ENCODE results near the gene GBE1. TPM values are rescaled to one million over a fixed set of nuclear protein-coding genes. Genes with fewer than 3 reads are reported as not detected.

The GBE1 gene
- total RNA-seq, 1 donor from 2014 or later: 34.4 TPM

- H3K27me3 ChIP-seq: no peaks in the 10 kb centered on the region
- Mint-ChIP-seq H3K27ac (no peak overlapping the region), H3K4me3 (no peak overlapping the region), H3K27me3 (ENCODE audit: insufficient read depth, low read depth) (no peaks in the 10 kb centered on the region), H3K36me3 (no peaks in the 10 kb centered on the region), H3K4me1 (peaks cover 3% of the 10 kb centered on the region), H3K9me3 (no peaks in the 10 kb centered on the region)
- H3K4me2 ChIP-seq: no peak overlapping the region
- H2AFZ ChIP-seq (replicated peaks): no peak overlapping the region
- H3F3A ChIP-seq (ENCODE audit: low read depth): no peaks in the 10 kb centered on the region
- DNase-seq (ENCODE audit: low spot score): no peak
- H3K4me3 ChIP-seq: no peak overlapping the region
- H3K79me2 ChIP-seq (ENCODE audit: low read depth): no peaks in the 10 kb centered on the region
- H3K4me1 ChIP-seq: no peaks in the 10 kb centered on the region
- no peaks in the 10 kb centered on the region for H3K9me3 ChIP-seq (ENCODE audit: low read depth)
- H3K27ac ChIP-seq: no peak overlapping the region
- no peaks in the 10 kb centered on the region for H3K36me3 ChIP-seq
- no peak overlapping the region for H3K9ac ChIP-seq
- H4K20me1 ChIP-seq (ENCODE audit: low read depth): no peaks in the 10 kb centered on the region
- TF ChIP-seq EZH2phosphoT487 (IDR thresholded peaks at IDR 0.05) (no peak), CTCF (IDR thresholded peaks at IDR 0.05) (no peak), EZH2 (IDR thresholded peaks at IDR 0.05) (no peak)
Observed at GRCh38 chr3:81694662-81695061, 66.8 kb downstream of the GBE1 start.

- no peaks in the 10 kb centered on the region for H3F3A ChIP-seq (ENCODE audit: low read depth)
- no peak overlapping the region for H3K27ac ChIP-seq
- Mint-ChIP-seq H3K27ac (no peak overlapping the region), H3K36me3 (no peaks in the 10 kb centered on the region), H3K4me1 (no peaks in the 10 kb centered on the region), H3K9me3 (no peaks in the 10 kb centered on the region), H3K4me3 (no peak overlapping the region), H3K27me3 (ENCODE audit: insufficient read depth, low read depth) (no peaks in the 10 kb centered on the region)
- no peaks in the 10 kb centered on the region for H3K9me3 ChIP-seq (ENCODE audit: low read depth)
- H3K27me3 ChIP-seq: no peaks in the 10 kb centered on the region
- no peak overlapping the region for H3K4me2 ChIP-seq
- no peaks in the 10 kb centered on the region for H4K20me1 ChIP-seq (ENCODE audit: low read depth)
- H3K9ac ChIP-seq: no peak overlapping the region
- H3K4me3 ChIP-seq: no peak overlapping the region
- DNase-seq (ENCODE audit: low spot score): no peak
- H2AFZ ChIP-seq (replicated peaks): no peak overlapping the region
- no peaks in the 10 kb centered on the region for H3K4me1 ChIP-seq
- no peaks in the 10 kb centered on the region for H3K36me3 ChIP-seq
- H3K79me2 ChIP-seq (ENCODE audit: low read depth): no peaks in the 10 kb centered on the region
- TF ChIP-seq EZH2 (IDR thresholded peaks at IDR 0.05): no peak
- TF ChIP-seq EZH2phosphoT487 (IDR thresholded peaks at IDR 0.05): no peak
- no peak for TF ChIP-seq CTCF (IDR thresholded peaks at IDR 0.05)
Observed at GRCh38 chr3:81692766-81693165, 68.7 kb downstream of the GBE1 start.

GRCh38 chr3:81689617-81690016 lies 71.8 kb downstream of the GBE1 start:
- Mint-ChIP-seq H3K27me3 (ENCODE audit: insufficient read depth, low read depth) (no peaks in the 10 kb centered on the region), H3K4me3 (no peak overlapping the region), H3K9me3 (no peaks in the 10 kb centered on the region), H3K27ac (no peak overlapping the region), H3K36me3 (no peaks in the 10 kb centered on the region), H3K4me1 (no peaks in the 10 kb centered on the region)
- Histone ChIP-seq H3K36me3 (no peaks in the 10 kb centered on the region), H3K79me2 (ENCODE audit: low read depth) (no peaks in the 10 kb centered on the region), H3K4me1 (no peaks in the 10 kb centered on the region), H3K9me3 (ENCODE audit: low read depth) (no peaks in the 10 kb centered on the region), H3K9ac (no peak overlapping the region), H3K4me3 (no peak overlapping the region), H2AFZ (replicated peaks) (no peak overlapping the region), H3K27ac (no peak overlapping the region), H3K27me3 (no peaks in the 10 kb centered on the region), H3F3A (ENCODE audit: low read depth) (no peaks in the 10 kb centered on the region), H4K20me1 (ENCODE audit: low read depth) (no peaks in the 10 kb centered on the region), H3K4me2 (no peak overlapping the region)
- no peak for DNase-seq (ENCODE audit: low spot score)
- TF ChIP-seq CTCF (IDR thresholded peaks at IDR 0.05): no peak
- TF ChIP-seq EZH2phosphoT487 (IDR thresholded peaks at IDR 0.05): no peak
- no peak for TF ChIP-seq EZH2 (IDR thresholded peaks at IDR 0.05)

Data from neural progenitor cell (in vitro differentiated cells).